GM19438 (cell line): ENCODE results near the gene CSTA.

Experiments
- ATAC-seq: cut with Tn5 transposase; IDR thresholded peaks from one replicate; pipeline ENCODE4 v1.9.1; 2021; ENCODE audit warnings: low read depth; ENCODE audit not compliant: unreplicated experiment

The CSTA gene

GRCh38 chr3:122366379-122366749, 41.3 kb downstream of the CSTA start:
- no peak for ATAC-seq

- no peak for ATAC-seq
Measured at GRCh38 chr3:122374034-122374433, 49.0 kb downstream of the CSTA start.

DNA sequence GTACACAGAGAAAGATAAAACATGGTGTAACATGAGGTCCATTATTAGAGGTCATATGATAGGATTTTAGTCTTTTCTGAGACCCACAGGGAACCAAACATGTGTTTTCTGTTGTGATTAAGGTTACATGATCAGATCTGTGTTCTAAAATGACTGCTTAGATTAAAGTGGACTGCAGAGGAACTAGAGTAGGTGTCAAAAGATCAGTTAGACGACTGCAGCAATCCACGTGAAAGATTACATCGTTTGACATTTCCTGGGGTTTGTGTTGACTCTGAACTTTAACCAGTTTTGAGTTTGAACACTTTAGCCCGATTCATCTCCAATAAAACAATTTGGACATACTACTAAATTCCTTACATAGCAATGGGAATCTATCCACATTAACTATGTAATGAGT, 52.9 kb downstream of the CSTA start:
- ATAC-seq, result no peak

DNA sequence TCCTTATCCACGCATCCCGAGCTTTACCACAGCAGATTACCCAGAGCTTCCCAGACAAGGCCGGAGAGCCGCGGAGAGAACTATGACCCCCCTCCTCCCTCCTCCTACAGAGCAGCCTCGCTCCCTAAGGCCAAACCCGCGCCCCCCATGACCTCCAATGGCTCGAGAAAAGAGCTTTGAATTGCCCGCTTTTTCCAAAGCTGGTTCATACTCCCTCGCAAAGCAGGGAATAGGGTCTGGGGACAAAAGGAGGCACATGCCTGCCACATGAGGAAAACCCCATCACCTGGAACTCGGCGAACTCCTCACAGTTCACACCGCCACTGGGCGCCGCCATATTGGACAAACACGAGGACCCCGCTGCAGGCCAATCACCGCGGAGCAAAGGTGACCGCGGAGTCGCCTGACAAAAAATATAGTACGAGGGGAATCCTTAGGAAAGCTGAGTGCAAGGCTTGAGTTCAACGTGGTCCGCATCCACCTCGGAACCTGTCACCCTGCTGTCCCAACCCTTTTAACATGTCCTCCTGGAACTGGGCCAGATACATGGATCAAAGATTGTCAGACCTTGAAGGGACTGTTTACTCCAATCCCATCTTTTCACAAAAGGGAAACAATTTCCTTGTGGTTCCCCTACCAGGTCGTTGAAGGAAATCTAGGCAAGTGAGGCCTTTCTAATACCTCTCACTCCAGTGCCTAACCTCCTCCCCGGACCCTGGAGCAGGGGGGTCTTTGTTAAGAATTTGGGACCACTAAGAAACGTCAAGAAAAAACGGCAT, 58.0 kb downstream of the CSTA start, which contains the start of gene MIX23:
Gene MIX23 (minus strand): TSS at position 344 of the 779 bp plus-strand sequence. CDS start 7 bp downstream, at position 337.
- ATAC-seq, result peak; percentile 45

GRCh38 chr3:122383771-122384697, 59.0 kb downstream of the CSTA start, which contains the start of gene FAM162A:
FAM162A (plus strand) TSS chr3:122384182; CDS start chr3:122384266, 84 bp downstream.
- ATAC-seq, result peak; percentile 93

GRCh38 chr3:122387709-122388108, 62.7 kb downstream of the CSTA start:
- ATAC-seq, result no peak

GRCh38 chr3:122389197-122389596, 64.1 kb downstream of the CSTA start:
- no peak for ATAC-seq

- no peak for ATAC-seq
Measured at GRCh38 chr3:122389892-122390291, 64.8 kb downstream of the CSTA start.

- ATAC-seq, result no peak
Measured at GRCh38 chr3:122390665-122391064, 65.6 kb downstream of the CSTA start.
